Gastrocnemius medialis (tissue), 4 donors: Measurements from ENCODE around the gene TENM3.

Source experiments
- POLR2A ChIP-seq, 2 donors: fragments of 450-650 bp; IDR thresholded peaks; one replicate each; pipeline ENCODE4 v1.6.1; 2017; ENCODE audit warnings: antibody characterized with exemption in 2 of 2, mild to moderate bottlenecking in 2 of 2, moderate library complexity in 2 of 2
- TF ChIP-seq, protein P1 (sequence below), 5 experiments: fragments of 450-650 bp in 3 of 5; fragments of 200-600 bp in 2 of 5; sonication (generic) in 2 of 5; IDR thresholded peaks in 4 of 5; conservative IDR thresholded peaks in 1 of 5; 1 replicate in 4 of 5; 2 replicates in 1 of 5; pipeline ENCODE4 v1.5.1; 2016 to 2019; ENCODE audit warnings: antibody characterized with exemption in 5 of 5, mild to moderate bottlenecking in 3 of 5, moderate library complexity in 3 of 5

GRCh38 chr4:182273191-182273935, 30.2 kb downstream of the TENM3 start:
- TF ChIP-seq, protein P1, sequence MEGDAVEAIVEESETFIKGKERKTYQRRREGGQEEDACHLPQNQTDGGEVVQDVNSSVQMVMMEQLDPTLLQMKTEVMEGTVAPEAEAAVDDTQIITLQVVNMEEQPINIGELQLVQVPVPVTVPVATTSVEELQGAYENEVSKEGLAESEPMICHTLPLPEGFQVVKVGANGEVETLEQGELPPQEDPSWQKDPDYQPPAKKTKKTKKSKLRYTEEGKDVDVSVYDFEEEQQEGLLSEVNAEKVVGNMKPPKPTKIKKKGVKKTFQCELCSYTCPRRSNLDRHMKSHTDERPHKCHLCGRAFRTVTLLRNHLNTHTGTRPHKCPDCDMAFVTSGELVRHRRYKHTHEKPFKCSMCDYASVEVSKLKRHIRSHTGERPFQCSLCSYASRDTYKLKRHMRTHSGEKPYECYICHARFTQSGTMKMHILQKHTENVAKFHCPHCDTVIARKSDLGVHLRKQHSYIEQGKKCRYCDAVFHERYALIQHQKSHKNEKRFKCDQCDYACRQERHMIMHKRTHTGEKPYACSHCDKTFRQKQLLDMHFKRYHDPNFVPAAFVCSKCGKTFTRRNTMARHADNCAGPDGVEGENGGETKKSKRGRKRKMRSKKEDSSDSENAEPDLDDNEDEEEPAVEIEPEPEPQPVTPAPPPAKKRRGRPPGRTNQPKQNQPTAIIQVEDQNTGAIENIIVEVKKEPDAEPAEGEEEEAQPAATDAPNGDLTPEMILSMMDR (IDR thresholded peaks at IDR 0.05 in 4 of 5, conservative IDR thresholded peaks at IDR 0.05 in 1 of 5), result no peak
- TF ChIP-seq POLR2A (IDR thresholded peaks at IDR 0.05), result no peak
